Measurements from ENCODE around the gene CLEC4E. TPM values are rescaled to one million over a fixed set of nuclear protein-coding genes. Genes with fewer than 3 reads are reported as not detected.
"Not testable (repeated sequence)": the region's sequence is repeated elsewhere in the genome, so short reads cannot be mapped to it uniquely, and the experiment has no call there.

Gene CLEC4E
- total RNA-seq, 2 donors from 2014 or later: 0.81 to 2.5 TPM

DNA sequence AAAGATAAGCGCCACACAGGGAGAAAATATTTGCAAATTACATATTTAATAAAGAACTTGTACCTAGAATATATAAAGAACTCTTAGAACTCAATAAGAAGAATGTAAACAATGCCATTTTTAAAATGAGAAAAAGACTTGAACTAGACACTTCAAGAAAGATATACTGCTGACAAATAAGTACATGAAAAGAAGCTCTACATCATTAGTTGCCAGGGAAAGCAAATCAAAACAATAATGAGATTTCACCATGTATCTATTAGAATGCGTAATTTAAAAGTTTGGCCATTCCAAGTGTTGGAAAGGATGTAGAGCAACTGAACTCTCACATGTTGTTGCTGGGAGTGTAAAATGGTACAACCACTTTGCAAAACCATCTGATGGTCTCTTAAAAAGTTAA lies 6.9 kb upstream of the CLEC4E start:
- ATAC-seq (no peak), DNase-seq (no peak)
- intact Hi-C loops (cut with DNase I): loop anchor here in 1 of 2 donors (10.0 kb wide), 1 partner anchor 497 kb away; no protein-coding TSS in a partner anchor

DNA sequence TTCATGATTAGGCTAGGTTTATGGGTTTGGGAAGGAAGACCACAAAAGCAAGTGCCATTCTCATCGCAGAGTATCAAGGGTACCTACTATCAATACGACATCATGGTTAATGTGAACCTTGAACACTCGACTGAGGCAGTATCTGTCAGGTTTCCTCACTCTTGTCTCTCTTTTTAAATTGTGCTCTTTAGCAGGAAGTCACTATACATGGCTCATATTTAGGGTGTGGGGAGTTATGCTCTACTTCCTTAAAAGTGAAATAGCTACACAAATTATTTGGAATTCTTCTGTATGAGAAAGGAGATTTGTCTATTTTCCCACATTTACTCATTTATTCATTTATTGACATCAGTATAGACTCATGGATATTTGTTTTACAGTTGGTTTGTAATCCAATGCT lies 5.9 kb upstream of the CLEC4E start:
- intact Hi-C loops (cut with DNase I): loop anchor here in 1 of 2 donors (10.0 kb wide), 1 partner anchor 498 kb away; no protein-coding TSS in a partner anchor
- ATAC-seq (no peak), DNase-seq (no peak)

DNA sequence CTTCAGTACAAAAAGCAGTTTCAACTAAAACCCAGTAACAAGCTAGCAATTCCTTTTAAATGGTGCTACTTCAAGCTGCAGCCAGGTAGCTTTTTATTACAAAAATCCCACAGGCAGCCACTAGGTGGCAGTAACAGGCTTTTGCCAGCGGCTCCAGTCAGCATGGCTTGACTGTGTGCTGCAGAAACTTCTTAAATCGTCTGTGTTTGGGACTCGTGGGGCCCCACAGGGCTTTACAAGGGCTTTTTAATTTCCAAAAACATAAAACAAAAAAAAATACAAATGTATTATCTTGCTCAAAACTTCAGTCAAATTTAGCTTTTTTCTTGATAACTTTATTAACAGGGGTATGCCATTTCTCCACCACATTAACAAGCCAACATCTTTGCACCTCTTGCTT lies 3.6 kb upstream of the CLEC4E start:
- DNase-seq (peak; percentile 44), ATAC-seq (peak; percentile 59)
- intact Hi-C loops (cut with DNase I): loop anchor here (2.0 to 10.0 kb wide), 3 partner anchors 63 to 501 kb away; no protein-coding TSS in a partner anchor

DNA sequence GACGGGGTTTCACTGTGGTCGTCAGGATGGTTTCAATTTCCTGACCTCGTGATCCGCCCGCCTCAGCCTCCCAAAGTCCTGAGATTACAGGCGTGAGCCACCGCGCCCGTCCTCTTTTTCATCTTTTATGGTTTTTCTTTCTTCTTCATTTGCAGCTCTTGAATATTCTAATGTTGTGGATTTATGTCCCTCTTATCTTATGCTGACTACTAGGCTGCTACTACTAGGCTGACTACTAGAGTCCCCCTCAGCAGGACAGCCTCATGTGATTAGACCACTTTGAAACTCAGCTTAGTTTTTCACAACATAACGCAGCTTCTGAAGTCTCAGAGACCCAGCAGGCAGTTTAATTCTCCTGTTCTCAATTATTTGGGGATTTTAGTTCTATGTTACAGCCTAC lies 857 bp upstream of the CLEC4E start:
- intact Hi-C loops (cut with DNase I): loop anchor here (5.0 to 10.0 kb wide), 2 partner anchors 66 to 503 kb away; no protein-coding TSS in a partner anchor
- ATAC-seq (no peak), DNase-seq (no peak)

DNA sequence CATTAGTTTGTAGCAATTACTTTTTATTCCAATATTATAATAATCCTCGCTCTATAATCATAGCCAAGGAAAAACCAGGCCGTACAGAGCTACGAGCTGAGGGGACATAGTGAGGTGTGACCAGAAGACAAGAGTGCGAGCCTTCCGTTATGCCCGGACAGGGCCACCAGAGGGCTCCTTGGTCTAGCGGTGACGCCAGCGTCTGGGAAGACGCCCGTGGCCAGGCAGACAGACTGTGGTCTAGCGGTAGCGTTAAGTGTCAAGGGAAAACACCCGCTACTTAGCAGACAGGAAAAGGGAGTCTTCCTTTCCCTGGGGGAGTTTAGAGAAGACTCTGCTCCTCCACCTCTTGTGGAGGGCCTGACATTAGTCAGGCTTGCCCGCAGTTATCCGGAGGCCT lies 2.9 kb downstream of the CLEC4E start:
- DNase-seq; intact Hi-C loops (cut with DNase I); ATAC-seq: not testable (repeated sequence)

DNA sequence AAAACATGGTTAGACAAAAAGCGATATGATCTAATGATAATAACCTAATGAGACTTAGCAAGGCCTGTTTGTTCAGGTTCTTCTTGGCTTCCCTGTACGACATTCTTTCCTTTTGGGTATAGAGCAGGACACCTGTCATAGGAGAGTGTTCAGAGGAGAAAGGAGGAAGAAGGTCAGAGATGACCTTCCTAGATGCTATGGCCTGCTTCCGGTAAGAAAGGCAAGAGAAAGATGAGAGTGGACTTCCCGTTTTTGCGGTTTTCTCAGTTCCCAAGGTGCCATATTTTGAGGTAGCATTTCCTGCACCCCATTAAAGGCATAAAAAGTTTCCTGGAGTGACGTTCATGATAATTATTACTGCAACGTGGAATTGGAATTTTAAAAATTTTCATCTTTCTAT lies 8.7 kb downstream of the CLEC4E start:
- intact Hi-C loops (cut with DNase I): no loop called here
- DNase-seq (no peak), ATAC-seq (no peak)

DNA sequence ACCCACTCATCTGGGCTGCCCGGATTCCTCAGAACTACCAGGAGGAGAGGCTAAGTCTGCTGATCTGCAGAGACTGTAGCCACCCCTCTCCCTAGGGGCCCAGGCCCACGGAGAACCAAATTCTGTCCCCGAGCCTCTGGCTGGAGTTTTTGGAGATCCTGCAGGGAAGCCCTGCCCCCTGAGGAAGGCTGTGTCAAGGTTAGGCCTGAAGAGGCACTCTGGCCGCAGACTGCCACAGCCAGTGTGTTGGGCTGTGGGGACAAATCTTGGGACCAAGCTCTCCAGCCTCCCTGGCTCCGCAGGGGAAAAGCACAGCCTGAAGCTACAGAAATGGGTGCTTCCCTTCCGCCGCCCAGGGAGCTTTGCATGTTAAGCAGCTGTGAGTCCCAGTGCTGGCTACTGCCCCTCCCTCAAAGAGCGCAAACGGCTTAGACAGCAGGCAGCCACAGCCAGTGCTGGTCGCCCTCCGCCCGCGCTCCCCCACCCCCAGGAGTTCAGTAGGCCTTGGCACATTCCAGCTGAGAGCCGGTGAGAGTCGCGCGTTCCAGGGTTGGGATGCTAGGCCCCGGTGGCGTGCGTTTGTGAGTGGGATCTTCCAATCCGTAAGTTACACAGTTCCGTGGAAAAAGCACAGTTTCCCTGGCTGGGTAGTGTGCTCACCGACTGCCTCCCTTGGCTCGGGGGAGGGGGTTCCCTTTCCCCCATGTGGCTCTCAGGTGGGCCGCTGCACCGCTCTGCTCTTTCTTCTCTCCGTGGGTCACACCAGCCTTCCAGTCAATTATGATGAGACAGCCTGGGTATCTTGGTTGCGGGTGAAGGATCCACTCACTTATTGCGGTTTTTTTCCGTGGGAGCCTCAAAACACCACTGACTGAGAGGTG lies 13.2 kb downstream of the CLEC4E start:
- no peak for DNase-seq
- ATAC-seq: no peak
- intact Hi-C loops (cut with DNase I): no loop called here

DNA sequence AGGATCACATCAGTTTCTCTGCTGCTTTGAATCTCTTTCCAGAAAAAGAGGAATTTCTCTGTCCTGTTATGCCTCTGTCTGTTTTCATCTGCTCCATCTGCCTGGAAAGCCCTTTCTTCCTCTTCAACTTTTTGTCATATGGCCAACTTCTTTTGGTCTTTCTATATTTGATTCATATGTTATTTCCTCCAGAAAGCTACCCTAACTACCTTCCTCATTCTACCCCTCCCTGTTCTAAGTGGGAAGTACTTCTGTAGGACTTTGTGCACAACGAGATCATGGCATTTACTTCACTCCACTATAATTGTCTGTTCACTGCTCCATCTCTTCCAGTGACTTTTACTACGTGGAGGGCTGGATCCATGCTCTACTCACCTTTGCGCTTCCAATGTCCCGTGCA lies 21.5 kb downstream of the CLEC4E start:
- ATAC-seq (peak in 1 of 2 donors; percentile 30), DNase-seq (no peak)
- intact Hi-C loops (cut with DNase I): no loop called here

DNA sequence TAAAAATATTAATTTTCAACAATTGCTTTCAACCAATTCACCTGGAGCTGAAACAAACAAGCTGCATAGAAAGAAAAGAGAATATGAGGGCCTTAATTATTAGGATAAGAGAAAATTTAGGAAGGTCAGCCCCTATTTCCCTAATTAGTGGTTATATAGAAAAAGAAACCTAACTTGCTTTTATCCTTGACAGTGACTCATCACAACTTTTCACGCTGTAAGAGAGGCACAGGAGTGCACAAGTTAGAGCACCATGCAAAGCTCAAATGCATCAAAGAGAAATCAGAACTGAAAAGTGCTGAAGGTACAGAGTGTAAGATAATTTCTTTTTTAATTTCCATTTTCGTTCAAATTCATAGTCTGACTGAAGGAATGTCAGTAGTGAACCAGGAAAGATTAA lies 22.7 kb downstream of the CLEC4E start:
- intact Hi-C loops (cut with DNase I): no loop called here
- ATAC-seq: no peak
- no peak for DNase-seq

DNA sequence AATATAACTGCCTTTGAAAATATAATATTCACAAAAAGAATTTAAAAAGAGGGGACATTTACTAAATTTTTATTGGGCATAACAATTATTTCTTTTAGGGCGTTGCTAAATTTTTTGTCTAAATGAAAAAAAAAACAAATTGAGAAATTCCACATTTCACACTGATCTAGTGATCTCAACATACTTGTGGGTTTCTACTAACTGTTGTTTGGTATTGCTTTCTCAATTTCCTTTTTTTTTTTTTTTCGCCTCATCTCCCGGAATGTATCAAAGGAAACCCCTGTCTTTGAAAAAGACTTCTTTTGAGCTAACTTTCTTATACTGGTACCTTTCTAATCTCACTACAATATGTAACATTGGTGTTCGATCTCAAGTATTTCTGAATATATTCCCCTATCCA lies 27.4 kb downstream of the CLEC4E start, which contains the start of gene CLEC4D:
CLEC4D (plus strand) TSS at position 248 of the 400 bp plus-strand sequence. CDS start 230 bp downstream, outside the sequence.
- intact Hi-C loops (cut with DNase I): no loop called here
- ATAC-seq (no peak), DNase-seq (no peak)

DNA sequence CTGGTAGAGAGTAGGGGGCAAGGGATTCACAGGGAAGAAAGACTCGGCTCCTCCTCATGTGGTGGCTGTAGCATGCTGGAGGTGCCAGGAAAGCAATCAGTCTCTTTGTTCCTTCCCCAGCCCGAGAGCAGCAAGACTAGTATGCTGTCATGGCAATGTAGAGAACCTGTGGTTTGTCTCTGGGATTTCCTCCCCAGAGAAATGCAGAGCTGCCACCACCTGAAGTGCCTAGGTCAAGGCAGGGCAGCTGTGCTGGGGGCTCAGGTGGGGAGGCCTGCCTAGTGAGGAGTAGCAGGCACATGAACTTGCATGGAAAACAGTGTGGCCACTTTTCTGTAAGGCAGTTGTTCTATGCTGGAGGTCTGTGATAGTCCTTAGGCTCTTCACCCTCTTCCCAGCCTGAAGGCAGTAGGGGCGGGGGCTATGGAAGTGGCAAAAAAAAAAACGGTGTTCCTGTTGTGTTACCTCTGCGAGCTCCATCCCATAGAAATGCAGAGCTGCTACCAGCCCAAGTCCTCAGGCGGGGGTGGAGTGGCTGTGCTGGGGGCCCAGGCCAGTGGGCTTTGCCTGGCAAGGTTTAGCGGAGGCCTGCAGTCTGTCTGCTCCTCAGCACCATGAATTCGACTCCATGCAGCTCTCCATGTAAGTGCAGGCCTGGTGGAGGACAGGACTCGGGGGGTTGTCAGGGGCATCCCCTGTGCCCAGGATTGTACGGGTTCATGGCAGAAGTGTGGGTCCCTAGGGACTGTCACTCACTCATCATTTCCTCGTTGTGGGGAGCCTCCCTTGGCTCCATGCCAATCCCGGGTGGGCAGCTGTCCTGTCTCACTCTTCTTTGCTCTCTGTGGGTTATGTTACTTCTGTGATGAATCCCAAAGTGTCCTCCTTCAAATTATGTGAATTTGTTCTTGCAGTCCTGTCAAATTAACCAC lies 31.5 kb downstream of the CLEC4E start:
- no peak for DNase-seq
- intact Hi-C loops (cut with DNase I): no loop called here
- no peak for ATAC-seq

DNA sequence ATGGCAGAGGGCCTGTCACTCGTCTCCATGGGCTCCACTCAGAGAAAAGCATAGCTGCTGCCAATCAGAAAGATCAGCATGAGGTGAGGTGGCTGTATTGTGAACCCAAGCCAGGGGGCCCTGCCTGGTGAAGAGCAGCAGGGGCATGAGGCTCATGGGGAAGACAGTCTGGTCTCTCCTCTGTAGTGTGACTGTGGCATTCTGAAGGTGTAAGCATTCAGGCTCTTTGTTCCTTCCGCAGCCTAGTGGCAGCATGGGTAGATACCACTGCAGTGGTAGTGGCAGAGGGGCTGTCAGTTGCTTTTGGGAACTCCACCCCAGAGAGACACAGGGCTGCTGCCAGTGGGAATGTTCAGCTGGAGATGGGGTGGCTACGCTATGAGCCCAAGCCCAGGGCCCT lies 32.5 kb downstream of the CLEC4E start:
- DNase-seq: no peak
- intact Hi-C loops (cut with DNase I): no loop called here
- ATAC-seq: no peak

DNA sequence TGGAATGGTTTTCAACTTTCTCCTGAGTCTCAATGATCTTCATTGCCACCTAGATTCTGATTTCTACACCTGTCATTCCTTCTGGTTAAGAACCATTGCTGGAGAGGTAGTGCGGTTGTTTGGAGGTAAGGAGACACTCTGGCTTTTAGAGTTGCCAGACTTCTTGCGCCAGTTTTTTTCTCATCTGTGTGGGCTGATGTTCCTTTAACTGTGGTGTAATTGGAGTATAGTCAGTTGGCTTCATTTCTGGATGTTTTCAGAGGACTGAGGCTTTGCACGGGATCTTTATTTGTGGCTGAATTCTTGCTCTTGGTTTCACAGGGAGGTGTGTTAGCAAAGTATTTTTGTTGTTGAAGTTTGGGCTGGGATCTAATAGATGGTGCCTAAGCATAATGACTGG lies 33.1 kb downstream of the CLEC4E start:
- ATAC-seq (no peak), DNase-seq (no peak)
- intact Hi-C loops (cut with DNase I): no loop called here

DNA sequence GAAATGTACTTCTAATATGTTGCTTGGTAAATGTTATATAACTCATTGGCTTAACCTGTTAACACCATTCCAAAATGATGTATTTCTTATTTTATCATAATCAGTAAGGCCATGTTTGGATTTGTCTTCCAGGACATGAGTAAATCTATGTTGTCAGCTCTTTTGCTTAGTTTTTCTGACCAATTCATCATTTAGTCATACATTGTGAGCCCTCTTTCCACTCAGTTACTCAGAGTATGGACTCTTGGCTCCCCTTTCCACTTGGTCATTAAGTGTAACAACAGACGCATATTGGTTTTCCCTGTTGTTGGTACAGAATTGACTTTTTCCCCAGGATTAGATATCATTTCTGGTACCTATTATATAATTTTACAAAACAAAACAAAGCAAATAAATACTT lies 36.4 kb downstream of the CLEC4E start:
- intact Hi-C loops (cut with DNase I): no loop called here
- DNase-seq: no peak

DNA sequence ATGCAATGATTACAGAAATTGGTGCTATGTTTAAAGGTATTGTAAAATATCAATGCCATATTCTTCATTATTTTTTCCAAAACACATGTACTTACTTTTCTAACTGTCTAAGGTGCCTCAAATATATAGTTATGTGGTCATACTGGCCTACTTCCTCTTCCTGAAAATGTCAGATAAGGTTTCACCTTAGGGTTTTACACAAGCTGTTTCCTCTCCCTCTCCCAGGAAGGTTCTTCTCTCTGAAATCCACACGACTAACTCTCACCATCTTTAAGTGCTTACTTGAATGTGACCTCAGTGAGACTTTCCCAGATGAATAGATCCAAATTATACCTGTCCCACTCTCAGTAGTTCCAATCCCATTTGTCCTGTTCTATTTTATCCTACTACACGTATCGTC lies 39.0 kb downstream of the CLEC4E start:
- no peak for DNase-seq
- intact Hi-C loops (cut with DNase I): no loop called here
- no peak for ATAC-seq

More for the DNA sequence above, 36.4 kb downstream of the CLEC4E start:
- no peak for ATAC-seq

DNA sequence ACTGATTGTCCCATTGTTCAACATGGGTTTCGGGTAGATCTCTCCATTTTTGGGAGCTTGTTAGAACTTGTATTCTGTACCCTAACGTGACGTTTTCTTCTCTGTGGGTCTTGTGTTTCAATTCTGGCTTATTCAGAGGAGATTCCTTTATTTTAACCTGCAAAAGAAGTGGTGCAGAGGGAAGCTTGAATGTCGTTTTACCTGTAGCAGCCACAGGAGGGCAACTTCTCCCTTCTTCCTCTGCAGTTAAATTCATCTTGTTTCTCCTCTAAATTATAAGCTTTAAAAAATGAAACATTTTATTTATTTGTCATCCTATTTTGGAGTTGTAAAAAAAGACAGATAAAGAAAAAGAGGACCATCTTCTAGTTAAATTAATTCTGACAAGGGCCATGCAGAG lies 41.1 kb downstream of the CLEC4E start:
- ATAC-seq (no peak), DNase-seq (no peak)
- intact Hi-C loops (cut with DNase I): no loop called here

DNA sequence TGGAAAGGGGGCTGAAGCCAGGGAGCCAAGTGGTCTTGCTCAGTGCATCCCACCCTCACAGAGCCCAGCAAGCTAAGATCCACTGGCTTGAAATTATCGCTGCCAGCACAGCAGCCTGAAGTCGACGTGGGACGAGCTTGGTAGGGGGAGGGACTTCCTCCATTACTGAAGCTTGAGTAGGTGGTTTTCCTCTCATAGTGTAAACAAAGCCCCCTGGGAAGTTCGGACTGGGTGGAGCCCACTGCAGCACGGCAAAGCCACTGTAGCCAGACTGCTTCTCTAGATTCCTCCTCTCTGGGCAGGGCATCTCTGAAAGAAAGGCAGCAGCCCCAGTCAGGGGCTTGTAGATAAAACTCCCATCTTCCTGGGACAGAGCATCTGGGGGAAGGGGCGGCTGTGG lies 44.6 kb downstream of the CLEC4E start:
- intact Hi-C loops (cut with DNase I); ATAC-seq; DNase-seq: not testable (repeated sequence)

DNA sequence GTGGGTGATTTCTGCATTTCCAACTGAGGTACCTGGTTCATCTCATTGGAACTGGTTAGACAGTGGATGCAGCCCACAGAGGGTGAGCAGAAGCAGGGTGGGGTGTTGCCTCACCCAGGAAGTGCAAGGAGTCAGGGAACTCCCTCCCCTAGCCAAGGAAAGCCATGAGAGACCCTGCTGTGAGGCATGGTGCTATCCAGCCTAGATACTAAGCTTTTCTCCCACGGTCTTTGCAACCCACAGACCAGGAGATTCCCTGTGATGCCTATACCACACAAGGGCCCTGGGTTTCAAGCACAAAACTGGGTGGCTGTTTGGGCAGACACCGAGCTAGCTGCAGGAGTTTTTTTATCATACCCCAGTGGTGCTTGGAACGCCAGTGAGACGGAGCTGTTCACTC lies 45.0 kb downstream of the CLEC4E start:
- ATAC-seq; DNase-seq; intact Hi-C loops (cut with DNase I): not testable (repeated sequence)

DNA sequence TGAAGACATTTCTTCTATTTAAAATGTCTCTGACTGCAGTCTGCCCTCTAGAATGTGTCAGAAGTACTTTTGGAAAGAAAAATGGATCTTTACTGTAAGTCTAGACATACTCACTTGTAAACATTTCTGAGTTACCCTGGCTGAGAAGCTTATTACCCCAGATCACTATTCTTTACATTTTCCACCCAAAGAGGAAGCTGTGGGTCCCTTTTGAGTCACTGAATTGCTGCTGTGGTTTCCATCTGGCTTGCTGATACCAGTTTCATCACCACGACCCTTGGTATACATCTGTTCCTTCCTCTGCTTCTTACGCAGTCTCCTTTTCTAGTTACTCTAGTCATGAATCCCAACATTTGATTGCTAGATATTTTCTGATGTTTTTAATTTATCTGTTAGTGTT lies 47.6 kb downstream of the CLEC4E start:
- intact Hi-C loops (cut with DNase I): no loop called here
- ATAC-seq (peak; percentile 44 to 69), DNase-seq (no peak)
